Activated naive CD8-positive, alpha-beta T cell treated with anti-CD3 and anti-CD28 coated beads, Interleukin-2, amount 50 U/mL, for 16 hours (primary cell): ENCODE results near the gene UBN1.

Source experiments
- DNase-seq: peaks from one replicate; pipeline ENCODE4 v3.0.0-alpha.2; 2020; ENCODE audit warnings: low read depth, low spot score

Gene UBN1

DNA sequence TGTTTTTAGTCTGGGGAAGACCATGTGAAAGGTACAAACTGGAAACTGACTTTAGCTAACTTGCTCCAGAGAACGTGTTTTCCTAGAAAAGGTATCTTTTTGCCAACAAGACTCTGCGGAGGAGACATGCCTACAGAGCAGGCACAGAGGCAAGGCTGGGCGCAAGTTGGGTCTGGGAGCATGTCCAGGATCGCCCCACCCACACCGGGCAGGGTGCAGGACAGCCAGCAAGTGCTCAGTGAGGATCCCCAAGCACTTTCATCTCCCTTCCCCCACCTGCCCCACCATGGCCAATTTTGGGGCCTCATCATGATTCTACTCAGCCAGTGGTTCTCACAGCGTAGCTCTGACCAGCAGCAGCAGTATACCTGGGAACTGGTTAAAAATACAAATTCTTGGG lies 26.6 kb upstream of the UBN1 start:
- DNase-seq, result no peak

DNA sequence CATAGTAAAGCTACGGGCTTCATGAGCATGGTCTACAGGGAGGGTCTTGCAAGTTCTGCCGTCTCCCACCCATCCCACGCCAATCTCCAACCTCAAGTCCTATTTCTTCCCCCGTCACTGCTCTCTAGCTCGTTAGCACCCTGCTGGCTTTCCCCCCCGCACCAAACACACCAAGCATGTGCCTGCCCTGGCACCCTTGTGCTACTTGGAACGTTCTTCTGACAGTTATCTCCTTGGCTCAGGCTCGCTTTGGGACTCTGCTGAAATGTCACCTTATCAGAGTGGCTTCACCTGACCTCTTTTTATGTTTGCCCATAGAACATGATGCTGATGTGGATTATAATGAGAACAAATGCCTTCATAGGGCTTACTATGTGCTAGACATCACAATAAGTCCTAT lies 22.1 kb upstream of the UBN1 start:
- DNase-seq, result no peak

DNA sequence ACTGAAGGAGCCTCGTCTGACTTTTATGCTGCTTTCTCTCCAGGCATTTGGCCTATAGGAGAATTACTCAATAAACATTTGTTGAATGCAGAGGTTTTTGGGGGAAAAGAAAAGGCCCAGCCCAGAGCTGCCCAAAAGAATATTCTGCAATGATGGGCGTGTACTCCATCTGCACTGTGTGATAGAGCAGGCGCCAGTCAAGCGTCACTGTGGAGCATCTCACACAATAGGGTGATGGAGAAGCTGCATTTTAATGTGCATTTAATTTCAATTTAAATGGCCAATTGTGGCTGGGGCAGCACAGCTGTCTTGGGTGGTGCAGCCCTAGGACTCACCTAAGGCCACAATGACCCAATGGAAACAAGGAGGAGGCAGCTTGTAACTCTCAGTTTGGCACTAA lies 20.8 kb upstream of the UBN1 start:
- no peak for DNase-seq

DNA sequence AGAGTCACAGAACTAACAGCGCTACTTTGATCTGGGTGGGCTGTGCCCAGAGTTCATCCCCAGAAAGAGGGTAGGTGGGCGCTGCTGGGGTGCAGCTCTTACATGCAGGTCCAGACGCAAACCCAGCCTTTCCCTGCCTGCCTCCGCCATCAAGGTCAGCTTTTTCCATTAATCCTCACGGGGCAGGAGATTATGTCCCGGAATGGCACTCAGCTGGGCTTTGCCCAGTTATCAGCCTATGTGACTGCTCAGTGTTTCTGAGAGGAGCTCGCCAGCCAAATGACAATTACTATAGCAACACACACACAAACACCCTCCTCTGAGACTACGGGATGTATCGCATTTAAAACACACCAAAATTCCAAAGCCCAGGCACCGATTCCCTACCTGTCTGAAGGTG lies 20.3 kb upstream of the UBN1 start:
- DNase-seq, result no peak

DNA sequence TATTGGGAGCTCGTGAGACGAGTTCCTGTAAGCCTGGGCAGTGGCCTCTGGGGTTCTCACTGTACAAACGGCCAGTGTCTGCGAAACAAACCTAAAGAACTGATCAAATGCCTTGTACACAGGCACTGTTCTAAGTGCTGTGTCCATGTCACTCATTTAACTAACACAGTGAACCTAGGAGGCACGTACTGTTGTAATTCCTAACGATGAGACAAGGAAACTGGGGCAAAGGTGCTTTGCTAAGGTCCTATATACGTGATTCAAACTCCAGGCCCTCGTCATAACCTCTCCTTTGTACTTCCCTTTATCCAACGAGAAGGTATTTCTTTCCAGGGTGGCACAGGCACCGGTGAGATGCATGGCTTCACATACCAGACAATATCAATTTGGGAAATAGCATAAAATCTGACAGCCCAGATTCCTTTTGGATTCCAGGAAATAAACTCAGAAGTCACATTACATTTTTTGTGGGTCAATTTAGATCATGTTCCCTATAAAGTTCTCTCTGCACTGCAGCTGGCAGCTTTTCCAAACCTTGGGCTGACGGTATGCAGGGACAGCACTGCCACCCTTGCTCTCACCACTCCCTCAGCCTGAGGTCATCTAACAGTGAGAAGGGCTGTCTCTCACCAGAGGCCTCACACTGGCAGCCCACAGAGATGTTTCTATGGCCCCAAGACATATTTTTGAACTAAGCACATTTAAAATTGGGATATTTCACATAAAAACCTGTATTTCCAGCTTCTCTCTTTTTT lies 18.5 kb upstream of the UBN1 start:
- DNase-seq, result no peak

DNA sequence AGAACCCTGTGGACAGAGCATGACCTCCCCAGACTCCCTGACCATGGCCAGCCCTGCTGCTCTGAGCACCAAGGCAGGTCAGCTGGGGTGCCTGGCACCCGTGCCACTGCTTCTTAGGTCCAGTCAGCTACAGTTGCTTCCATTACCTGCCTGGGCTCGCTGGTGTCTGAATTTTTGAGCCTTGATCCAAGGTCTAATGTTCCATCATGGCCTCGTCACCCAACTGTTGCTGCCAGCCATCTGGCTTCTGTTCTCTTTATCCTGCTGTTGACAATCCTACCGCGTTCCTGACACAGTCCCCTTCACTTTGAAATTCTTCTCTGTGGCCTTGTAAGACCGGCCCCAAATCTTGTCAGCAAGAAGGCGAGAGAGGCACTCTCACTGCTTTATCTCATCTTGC lies 16.9 kb upstream of the UBN1 start:
- no peak for DNase-seq

DNA sequence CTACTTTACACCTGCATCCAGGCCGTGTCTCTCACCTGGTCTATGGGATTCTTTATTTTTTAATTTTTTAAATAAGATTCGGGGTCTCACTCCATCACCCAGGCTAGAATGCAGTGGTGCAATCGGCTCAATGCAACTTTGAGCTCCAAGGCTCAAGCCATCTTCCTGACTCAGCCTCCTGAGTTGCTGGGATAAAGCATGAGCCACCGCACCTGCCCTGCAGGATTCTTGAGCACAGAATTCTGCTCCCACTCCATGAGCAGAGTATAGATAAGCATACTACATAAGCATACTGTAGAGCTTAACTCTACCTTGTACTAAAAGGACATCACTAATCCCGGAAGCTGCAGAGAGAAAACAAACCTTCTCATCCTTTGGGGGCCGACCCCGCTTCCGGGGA lies 15.7 kb upstream of the UBN1 start:
- no peak for DNase-seq

DNA sequence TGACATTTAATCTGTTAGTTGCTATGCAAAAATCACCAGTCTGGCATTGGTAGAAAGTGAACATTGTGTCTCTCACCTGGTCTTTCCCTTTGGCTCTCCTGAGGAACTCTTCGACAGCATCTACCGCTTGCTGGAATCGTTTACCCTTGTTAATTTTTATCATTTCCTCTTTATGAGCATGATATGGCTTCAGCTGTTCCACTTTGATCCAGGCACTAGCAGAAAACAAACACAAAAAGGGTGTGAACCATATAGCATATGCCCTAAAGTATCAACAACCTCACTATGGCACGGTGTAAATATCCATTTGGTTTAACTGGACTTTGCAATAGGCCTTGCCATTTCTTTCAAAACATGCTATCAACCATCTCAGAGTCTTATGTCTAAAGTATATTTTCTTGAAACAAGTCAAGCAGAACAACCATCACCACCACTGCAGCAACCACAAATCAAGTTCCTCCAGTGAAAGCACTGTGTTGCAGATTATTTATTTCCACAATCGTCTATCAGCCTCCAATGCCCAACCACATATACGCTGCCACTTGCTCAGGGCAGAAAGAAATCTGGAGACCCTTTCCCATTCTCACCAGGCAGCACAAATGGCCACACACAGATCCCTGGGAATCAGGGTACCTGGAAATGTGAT lies 14.5 kb upstream of the UBN1 start:
- no peak for DNase-seq

DNA sequence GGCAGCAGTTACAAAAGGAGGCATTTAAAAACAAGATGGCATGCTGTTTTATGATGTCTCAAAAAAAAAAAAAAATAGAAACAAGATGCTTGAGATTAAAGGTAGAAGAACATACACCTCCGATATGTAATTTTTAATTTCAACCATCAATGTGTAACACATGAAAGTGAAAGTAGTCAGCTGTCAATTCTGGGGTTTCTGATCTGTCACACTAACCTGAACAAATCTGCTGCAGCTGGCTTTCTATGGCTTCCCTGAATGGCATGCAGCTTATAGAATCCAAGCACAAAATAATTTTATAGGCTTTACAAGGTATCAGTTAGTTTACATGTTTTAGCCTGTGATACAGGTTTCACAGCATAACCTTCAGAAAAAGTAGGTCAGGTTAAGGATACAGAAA lies 13.7 kb upstream of the UBN1 start:
- no peak for DNase-seq

DNA sequence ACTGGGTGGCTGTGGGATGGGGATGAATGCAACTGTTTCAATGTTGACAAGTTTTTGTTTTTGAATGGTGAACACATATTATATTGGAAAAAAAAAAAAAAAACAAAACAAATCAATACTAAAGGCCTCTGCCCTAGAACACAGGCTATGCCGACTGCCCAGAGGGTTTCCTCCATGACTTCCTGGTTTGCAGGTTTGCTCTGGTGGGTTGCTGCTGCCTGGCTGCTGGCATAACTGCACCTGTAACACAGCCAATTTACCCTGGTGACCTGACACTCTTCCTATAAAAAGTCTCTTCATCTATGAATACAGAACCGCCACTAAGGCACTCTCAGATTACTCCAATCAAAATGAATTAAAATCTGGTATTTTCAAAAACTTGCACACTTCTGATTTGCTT lies 10.6 kb upstream of the UBN1 start:
- DNase-seq, result no peak

DNA sequence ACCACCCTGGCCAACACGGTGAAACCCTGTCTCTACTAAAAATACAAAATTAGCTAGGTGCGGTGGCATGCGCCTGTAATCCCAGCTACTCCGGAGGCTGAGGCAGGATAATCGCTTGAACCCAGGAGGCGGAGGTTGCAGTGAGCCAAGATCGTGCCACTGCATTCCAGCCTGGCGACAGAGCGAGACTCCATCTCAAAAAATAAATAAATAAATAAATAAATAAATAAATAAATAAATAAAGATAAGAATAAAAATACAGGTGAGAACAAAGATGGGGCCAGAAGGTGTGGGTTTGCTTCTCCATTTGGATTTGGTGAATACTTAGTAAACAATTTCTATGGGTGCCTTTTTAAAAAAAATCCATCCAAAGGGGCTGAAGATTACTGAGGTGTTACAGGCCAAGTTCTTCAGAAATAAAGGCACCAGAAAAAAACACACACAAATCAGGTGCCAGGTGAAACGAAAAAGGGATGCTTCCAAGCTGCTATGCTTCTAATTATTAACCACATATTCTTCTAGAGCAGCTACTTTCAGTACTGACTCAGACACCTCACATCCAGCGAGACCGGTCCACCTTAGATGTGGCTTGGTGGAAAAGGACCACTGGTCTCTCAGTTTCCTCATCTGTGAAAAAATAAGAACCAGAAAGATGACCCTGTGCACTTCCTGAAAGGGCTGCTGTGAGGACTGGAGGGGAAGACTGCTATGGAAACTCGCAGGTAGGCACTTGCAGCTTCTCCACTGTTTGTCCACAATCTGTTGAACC lies 9.4 kb upstream of the UBN1 start:
- DNase-seq, result no peak

DNA sequence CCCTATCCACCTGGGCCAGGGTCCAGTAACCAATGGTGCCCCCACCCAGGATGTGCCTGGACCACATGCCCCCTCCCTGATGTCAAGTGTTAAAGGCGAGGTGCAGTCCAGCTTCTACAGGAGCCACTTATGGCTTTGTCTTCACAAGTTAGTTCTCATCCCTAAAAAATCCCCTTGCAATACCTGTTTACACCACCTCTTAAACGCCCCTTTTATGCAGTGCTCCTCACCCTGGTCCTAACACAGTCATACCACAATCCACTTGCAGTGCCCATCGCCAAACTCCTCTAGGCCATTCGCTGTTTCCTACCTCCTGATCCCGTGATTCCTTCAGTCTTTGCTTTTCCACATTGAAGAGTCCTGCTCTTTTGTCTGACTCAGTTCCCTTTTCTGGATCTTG lies 7.3 kb upstream of the UBN1 start:
- no peak for DNase-seq

DNA sequence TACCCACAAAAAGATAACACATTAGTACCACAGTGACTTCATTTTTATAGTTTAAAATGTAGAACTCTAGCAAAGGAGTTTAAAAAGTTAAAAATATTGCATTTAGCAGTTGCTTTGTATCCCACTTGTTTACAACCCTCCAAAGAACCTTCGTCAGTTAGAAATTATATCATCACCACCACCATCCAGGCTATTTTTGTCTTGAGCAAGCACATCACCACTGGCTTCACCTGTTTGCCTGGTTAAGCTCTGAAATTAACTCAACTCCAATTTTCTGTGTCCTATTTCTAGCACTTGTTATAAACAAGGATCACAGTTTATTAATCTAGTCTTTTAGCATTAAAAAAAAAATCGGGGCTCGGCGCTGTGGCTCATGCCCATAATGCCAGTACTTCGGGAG lies 6.3 kb upstream of the UBN1 start:
- DNase-seq, result no peak

DNA sequence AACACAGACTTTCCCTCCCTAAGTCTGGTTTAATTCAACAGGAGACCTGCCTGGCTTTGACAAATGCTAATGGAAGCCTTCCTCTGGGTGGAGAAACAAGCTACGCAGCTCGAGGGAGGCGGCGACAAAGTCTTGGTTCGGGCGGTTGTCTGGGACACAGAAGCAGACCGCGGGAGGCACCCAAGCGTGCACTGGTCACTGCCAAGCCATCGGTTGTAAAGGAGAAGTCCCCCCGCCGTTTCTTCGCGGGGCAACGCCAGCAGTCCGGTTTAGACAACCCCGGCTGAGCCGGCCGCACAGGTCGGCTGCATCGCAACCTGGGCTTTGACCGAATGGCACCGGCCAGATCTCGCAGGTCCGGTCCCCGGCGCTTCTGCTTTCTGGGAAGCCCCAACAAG lies 779 bp upstream of the UBN1 start:
- DNase-seq, result no peak

DNA sequence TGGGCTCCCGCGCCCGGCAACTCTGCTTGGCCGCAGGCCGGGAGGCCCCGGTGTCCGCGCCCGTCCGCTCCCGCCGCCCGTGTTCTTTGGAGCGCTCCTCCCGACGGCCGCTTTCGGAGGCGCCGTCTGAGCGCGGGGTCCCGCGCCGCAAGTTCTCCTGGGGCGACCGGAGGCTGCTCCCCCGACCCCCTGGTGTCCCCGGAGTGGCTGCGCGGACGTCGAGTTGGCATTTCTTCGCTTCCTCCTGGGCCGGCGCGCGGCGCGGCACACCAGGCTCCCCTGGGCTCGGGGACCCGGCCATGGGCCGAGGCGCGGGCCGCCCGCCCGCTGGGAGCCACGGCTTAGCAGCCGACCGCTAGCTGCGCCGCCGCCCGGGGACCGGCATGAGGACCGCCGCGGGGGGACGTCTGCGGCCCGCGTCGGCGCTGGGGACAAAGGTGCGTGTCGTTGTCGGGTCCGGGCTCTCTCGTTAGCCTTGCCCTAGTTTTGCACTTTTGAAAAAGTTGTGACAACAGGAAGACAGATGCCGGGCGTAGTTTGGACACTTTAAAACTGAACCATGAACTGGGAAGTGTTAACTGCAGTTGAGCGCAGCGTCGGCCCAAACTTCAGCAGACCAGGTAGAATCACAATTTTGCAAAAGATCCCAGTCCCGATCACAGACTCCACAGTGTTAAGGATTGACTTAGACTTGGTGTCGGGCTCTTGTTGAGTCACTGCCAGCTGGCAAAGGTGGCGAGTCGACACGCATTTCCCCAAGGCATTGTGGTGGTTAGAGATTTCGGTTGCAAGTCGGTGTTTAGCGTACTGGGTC lies 700 bp downstream of the UBN1 start:
- DNase-seq, result no peak

DNA sequence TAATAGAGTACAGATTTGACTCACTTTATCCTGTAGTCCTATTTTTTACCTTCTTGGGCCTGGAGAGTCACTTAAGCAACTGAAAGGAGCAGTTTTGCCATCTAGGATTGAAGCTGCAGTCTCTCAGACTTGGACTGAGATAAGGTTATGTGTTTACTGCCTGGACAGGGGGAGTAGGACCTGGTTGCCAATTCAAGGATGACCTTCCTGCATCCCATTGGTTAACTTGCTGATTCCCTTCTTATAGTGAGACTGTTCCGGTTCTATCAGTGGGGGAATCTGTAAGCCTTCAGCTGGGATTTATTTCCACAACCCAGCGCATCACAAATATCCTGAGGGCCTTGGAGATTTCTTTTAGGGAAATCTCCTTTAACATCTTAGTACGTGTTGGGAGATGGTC lies 2.9 kb downstream of the UBN1 start:
- no peak for DNase-seq

DNA sequence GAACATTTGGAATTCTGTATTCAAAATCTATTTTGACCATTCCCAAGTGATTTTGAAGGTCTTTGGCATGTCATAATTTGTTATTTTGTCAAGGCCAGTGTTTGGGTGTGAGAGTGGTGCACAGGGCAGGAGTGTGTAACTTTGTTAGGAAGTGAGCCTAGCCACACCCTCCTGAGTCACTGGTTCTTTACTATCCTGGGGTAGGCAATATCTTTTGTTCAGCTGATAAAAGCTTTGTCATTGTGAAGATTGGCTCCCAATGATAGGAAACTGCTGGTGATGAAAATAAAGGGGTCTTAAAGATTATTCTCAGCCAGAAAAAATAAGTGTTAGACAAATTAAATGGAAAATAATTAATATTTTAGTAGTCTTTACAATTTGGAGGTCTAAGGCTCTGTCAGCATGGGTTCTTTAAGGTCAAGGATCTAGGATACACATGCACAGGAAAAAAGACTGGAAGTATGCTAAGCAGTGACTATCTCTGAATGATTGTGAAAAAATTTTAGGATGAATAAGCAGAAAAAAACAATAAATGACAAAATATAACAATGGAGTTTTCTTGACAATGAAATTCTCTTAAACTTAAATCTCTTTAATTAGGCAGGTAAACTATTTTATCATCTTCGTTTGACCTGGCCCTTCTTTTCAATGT lies 5.1 kb downstream of the UBN1 start:
- no peak for DNase-seq

DNA sequence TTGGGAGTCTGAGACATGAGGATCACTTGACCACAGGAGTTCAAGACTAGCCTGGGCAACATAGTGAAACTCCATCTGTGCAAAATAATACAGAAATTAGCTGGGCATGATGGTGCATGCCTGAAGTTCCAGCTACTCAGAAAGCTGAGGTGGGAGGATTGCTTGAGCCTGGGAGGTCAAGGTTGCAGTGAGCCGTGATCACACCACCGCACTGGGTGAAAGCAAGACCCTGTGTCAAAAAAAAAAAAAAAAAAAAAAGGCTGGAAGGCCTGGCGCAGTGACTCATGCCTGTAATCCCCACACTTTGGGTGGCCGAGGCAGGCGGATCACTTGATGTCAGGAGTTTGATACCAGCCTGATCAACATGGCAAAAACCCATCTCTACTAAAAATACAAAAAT lies 8.1 kb downstream of the UBN1 start:
- DNase-seq, result no peak

DNA sequence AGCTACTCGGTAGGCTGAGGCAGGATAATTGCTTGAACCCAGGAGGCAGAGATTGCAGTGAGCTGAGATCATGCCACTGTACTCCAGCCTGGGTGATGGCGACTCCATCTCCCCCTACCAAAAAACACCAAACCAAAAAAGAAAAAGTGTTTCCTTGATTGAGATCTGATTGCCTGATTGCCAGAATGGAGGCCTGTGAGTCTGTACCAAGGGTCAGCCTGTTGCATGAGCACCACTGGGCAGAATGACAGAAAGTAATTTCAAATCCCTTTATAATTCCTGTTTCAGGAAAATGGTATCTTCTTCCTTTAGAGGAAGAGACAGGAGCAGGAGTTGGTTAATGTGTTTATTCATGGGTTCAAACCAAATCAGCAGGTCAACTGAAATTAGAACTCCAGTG lies 8.5 kb downstream of the UBN1 start:
- no peak for DNase-seq

DNA sequence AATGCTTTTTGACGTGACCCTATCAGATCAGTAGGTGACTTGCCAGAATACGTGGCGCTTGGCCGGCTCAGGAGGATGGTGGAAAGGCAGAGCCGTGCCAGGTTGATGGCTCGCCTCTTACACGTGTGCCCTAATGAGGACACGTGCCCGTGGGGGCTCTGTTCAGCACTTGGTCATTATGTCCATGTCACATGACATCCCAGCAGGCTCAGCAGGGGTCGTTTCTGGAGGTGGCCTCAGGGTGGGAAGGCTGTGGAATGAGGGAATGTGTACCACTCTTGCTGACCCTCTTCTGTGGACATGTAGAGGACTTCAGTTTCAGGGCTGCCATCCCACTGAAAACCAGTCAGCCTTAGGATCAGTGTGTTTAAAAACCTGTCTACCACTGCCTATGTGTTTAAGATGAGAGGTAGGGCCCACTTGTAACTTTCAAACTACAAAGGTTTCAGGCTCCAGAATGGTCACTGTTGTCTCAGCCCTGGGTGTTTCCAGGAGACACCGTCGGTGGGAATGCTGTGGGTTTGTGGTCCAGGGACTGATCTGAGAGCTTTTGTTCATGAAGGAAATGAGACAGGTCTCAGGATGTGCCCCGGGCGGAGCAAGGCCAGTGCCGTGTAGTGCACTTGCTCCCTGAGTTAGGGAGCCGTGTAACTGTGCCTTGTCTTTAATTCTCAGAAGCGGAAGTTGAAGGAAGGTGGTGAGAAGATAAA lies 12.1 kb downstream of the UBN1 start:
- no peak for DNase-seq

DNA sequence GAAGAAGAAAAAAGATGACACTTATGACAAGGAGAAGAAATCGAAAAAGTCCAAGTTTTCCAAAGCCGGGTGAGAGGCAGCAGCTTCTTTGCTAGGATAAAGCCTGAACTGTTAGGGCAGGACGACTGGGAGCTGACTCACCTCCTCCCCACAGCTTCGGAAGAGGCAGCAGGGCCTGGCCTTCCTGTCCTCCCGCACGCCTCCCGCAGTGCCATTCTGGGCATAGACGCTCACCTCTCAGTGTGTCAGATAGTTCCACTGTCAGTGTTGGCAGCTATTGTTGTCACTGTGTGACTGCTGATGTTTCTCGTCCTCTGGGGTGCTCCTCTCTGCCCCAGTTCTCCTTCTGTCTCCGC lies 12.6 kb downstream of the UBN1 start:
- DNase-seq, result no peak
